Endothelial cell (in vitro differentiated cells): Measurements from ENCODE around the gene CCL3. TPM values are rescaled to one million over a fixed set of nuclear protein-coding genes. Genes with fewer than 3 reads are reported as not detected.
"Not testable (repeated sequence)": the region's sequence is repeated elsewhere in the genome, so short reads cannot be mapped to it uniquely, and the experiment has no call there.

Experiments used
- DNase-seq: peaks from one replicate; pipeline ENCODE4 v3.0.0; 2021; ENCODE audit warnings: low spot score
- H3K27ac Mint-ChIP-seq: one replicate; pipeline ENCODE4 v1.8.0; 2021; ENCODE audit warnings: mixed read lengths, inconsistent platforms; ENCODE audit not compliant: unreplicated experiment
- H3K27me3 Mint-ChIP-seq: one replicate; pipeline ENCODE4 v1.8.0; 2021; ENCODE audit warnings: mild to moderate bottlenecking, moderate library complexity, mixed read lengths, inconsistent platforms; ENCODE audit not compliant: unreplicated experiment
- H3K36me3 Mint-ChIP-seq: one replicate; pipeline ENCODE4 v1.8.0; 2021; ENCODE audit warnings: mild to moderate bottlenecking, low read depth, mixed read lengths, inconsistent platforms; ENCODE audit not compliant: unreplicated experiment
- H3K4me1 Mint-ChIP-seq: one replicate; pipeline ENCODE4 v1.8.0; 2021; ENCODE audit warnings: mild to moderate bottlenecking, mixed read lengths, inconsistent platforms; ENCODE audit not compliant: unreplicated experiment
- H3K4me3 Mint-ChIP-seq: one replicate; pipeline ENCODE4 v1.8.0; 2021; ENCODE audit warnings: mild to moderate bottlenecking, mixed read lengths, inconsistent platforms; ENCODE audit not compliant: unreplicated experiment
- H3K9me3 Mint-ChIP-seq: one replicate; pipeline ENCODE4 v1.8.0; 2021; ENCODE audit warnings: mixed read lengths, inconsistent platforms; ENCODE audit not compliant: unreplicated experiment
- total RNA-seq: library from RNA; stranded (reverse); fragmentation: NEBNext Ultra II Directional; extraction: Animal tissue kit (Norgen Biotek cat#: 25700); gene quantifications from one replicate; pipeline ENCODE4 v1.2.1, GENCODE V29; 2021; ENCODE audit not compliant: unreplicated experiment
- TF ChIP-seq, protein P1 (sequence below): fragments of 200-600 bp; sonication (generic); IDR thresholded peaks from one replicate; pipeline ENCODE4 v1.5.0; 2021; ENCODE audit warnings: antibody characterized with exemption; ENCODE audit not compliant: unreplicated experiment

CCL3 gene
- total RNA-seq, 1 donor from 2014 or later, result not detected

- peaks cover 1% of the 10 kb centered on the region for H3K27me3 Mint-ChIP-seq
- TF ChIP-seq, protein P1, sequence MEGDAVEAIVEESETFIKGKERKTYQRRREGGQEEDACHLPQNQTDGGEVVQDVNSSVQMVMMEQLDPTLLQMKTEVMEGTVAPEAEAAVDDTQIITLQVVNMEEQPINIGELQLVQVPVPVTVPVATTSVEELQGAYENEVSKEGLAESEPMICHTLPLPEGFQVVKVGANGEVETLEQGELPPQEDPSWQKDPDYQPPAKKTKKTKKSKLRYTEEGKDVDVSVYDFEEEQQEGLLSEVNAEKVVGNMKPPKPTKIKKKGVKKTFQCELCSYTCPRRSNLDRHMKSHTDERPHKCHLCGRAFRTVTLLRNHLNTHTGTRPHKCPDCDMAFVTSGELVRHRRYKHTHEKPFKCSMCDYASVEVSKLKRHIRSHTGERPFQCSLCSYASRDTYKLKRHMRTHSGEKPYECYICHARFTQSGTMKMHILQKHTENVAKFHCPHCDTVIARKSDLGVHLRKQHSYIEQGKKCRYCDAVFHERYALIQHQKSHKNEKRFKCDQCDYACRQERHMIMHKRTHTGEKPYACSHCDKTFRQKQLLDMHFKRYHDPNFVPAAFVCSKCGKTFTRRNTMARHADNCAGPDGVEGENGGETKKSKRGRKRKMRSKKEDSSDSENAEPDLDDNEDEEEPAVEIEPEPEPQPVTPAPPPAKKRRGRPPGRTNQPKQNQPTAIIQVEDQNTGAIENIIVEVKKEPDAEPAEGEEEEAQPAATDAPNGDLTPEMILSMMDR, result no peak
- no peak for DNase-seq
- no peaks in the 10 kb centered on the region for H3K4me1 Mint-ChIP-seq
- no peaks in the 10 kb centered on the region for H3K9me3 Mint-ChIP-seq
- H3K4me3 Mint-ChIP-seq, result no peak overlapping the region
- H3K27ac Mint-ChIP-seq, result no peak overlapping the region
- no peaks in the 10 kb centered on the region for H3K36me3 Mint-ChIP-seq
Measured at GRCh38 chr17:36095992-36096391, 6.0 kb upstream of the CCL3 start.

DNA sequence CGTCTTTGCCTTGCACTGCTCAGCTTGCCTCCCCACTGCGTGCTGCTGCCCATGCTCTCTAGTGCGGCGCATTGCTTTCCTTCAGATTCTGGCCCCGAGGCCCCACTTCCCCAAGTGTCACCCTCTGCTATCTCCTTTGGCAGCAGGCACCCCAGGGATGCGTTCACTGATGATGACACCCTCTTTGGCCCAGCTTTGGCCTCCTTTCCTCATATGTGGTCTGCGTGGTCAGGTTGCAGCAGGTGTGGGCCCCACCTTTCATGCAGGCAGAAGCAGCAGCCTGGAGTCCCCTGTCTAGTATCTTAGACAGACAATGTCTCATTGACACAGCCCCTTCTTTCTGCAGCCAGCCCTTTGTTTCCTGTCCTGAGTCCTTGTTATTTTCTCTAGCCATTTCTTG is 4.8 kb upstream of the CCL3 start:
- Mint-ChIP-seq H3K4me1 (no peaks in the 10 kb centered on the region), H3K4me3 (no peak overlapping the region), H3K27ac (no peak overlapping the region), H3K36me3 (no peaks in the 10 kb centered on the region), H3K27me3 (peaks cover 1% of the 10 kb centered on the region), H3K9me3 (no peaks in the 10 kb centered on the region)
- DNase-seq, result no peak
- TF ChIP-seq, protein P1, result no peak

- no peaks in the 10 kb centered on the region for H3K9me3 Mint-ChIP-seq
- peaks cover 1% of the 10 kb centered on the region for H3K4me1 Mint-ChIP-seq
- no peak overlapping the region for H3K4me3 Mint-ChIP-seq
- no peaks in the 10 kb centered on the region for H3K36me3 Mint-ChIP-seq
- TF ChIP-seq, protein P1, result no peak
- H3K27ac Mint-ChIP-seq, result no peak overlapping the region
- DNase-seq, result no peak
- H3K27me3 Mint-ChIP-seq, result peaks cover 1% of the 10 kb centered on the region
Measured at GRCh38 chr17:36094232-36094631, 4.3 kb upstream of the CCL3 start.

- not testable (repeated sequence) for H3K4me3 Mint-ChIP-seq, H3K27ac Mint-ChIP-seq, H3K27me3 Mint-ChIP-seq, H3K9me3 Mint-ChIP-seq, DNase-seq, H3K4me1 Mint-ChIP-seq, H3K36me3 Mint-ChIP-seq
Measured at GRCh38 chr17:36092715-36093114, 2.8 kb upstream of the CCL3 start.

- TF ChIP-seq, protein P1, result no peak
- Mint-ChIP-seq H3K27me3 (peaks cover 1% of the 10 kb centered on the region), H3K4me3 (no peak overlapping the region), H3K4me1 (peaks cover 7% of the 10 kb centered on the region), H3K36me3 (no peaks in the 10 kb centered on the region), H3K9me3 (no peaks in the 10 kb centered on the region), H3K27ac (no peak overlapping the region)
- DNase-seq, result no peak
Measured at GRCh38 chr17:36092230-36092629, 2.3 kb upstream of the CCL3 start.
